Measurements from ENCODE around the gene RBCK1. TPM values are rescaled to one million over a fixed set of nuclear protein-coding genes. Genes with fewer than 3 reads are reported as not detected.

RBCK1 gene
- total and polyA plus RNA-seq, 9 of the 15 experiments (the other 6 are each of a cell fraction or from before 2014, with no cell fraction given) = 5.9 to 59.3 (median 26.5) TPM

DNA sequence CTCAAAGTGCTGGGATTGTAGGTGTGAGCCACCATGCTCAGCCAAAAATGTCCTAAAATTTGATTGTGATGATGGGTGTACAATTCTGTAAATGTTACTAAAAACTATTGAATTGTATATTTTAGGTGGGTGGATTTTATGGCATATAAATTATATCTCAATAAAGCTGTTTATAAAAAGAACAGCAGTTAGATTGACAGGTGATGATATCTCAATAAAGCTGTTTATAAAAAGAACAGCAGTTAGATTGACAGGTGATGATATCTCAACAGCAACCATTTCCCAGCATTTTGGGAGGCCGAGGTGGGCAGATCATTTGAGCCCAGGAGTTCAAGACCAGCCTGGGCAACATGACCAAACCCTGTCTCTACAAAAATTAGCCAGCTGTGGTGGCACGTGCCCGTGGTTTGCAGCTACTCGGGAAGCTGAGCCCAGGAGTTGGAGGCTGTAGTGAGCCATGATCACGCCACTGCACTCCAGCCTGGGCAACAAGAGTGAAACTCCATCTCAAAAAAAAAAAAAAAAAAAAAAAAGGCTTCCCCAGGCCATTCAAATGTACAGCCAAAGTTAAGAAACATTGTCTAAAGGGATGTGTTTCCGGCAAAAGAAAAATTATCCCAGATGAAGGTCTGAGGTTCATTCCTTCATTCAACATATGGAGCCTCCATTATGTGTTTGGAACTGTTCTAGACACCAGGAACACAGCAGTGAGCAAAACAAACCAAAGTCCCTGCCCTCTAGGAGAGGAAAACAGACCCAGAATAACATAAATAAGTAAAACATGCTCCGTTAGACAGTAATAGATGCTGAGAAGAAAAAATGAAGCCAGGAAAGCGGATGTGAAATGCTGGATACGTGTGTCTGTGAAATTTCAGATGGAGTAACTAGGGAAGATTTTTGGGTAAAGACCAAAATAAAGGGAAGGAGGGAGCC is 1.6 kb upstream of the RBCK1 start (continued):
- TF ChIP-seq, protein P1, sequence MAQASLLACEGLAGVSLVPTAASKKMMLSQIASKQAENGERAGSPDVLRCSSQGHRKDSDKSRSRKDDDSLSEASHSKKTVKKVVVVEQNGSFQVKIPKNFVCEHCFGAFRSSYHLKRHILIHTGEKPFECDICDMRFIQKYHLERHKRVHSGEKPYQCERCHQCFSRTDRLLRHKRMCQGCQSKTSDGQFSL (CRISPR knock-in tag; IDR thresholded peaks at IDR 0.05) = no peak
- TF ChIP-seq, protein P1 (tag; IDR thresholded peaks at IDR 0.05) = peak in 1 of 2 experiments; percentile 10; a peak in 1 of 4 replicates
- peak; percentile 71 for TF ChIP-seq MEIS2 (IDR thresholded peaks at IDR 0.05; ENCODE audit: partially characterized antibody)
- TF ChIP-seq, protein P2, sequence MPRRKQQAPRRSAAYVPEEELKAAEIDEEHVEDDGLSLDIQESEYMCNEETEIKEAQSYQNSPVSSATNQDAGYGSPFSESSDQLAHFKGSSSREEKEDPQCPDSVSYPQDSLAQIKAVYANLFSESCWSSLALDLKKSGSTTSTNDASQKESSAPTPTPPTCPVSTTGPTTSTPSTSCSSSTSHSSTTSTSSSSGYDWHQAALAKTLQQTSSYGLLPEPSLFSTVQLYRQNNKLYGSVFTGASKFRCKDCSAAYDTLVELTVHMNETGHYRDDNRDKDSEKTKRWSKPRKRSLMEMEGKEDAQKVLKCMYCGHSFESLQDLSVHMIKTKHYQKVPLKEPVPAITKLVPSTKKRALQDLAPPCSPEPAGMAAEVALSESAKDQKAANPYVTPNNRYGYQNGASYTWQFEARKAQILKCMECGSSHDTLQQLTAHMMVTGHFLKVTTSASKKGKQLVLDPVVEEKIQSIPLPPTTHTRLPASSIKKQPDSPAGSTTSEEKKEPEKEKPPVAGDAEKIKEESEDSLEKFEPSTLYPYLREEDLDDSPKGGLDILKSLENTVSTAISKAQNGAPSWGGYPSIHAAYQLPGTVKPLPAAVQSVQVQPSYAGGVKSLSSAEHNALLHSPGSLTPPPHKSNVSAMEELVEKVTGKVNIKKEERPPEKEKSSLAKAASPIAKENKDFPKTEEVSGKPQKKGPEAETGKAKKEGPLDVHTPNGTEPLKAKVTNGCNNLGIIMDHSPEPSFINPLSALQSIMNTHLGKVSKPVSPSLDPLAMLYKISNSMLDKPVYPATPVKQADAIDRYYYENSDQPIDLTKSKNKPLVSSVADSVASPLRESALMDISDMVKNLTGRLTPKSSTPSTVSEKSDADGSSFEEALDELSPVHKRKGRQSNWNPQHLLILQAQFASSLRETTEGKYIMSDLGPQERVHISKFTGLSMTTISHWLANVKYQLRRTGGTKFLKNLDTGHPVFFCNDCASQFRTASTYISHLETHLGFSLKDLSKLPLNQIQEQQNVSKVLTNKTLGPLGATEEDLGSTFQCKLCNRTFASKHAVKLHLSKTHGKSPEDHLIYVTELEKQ (CRISPR knock-in tag; IDR thresholded peaks at IDR 0.05) = 0 out of 2 replicates have a peak, but pooled peaks have one; percentile 33
- TF ChIP-seq, protein P3, sequence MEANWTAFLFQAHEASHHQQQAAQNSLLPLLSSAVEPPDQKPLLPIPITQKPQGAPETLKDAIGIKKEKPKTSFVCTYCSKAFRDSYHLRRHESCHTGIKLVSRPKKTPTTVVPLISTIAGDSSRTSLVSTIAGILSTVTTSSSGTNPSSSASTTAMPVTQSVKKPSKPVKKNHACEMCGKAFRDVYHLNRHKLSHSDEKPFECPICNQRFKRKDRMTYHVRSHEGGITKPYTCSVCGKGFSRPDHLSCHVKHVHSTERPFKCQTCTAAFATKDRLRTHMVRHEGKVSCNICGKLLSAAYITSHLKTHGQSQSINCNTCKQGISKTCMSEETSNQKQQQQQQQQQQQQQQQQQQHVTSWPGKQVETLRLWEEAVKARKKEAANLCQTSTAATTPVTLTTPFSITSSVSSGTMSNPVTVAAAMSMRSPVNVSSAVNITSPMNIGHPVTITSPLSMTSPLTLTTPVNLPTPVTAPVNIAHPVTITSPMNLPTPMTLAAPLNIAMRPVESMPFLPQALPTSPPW (CRISPR knock-in tag; IDR thresholded peaks at IDR 0.05) = no peak
- TF ChIP-seq, protein P4, sequence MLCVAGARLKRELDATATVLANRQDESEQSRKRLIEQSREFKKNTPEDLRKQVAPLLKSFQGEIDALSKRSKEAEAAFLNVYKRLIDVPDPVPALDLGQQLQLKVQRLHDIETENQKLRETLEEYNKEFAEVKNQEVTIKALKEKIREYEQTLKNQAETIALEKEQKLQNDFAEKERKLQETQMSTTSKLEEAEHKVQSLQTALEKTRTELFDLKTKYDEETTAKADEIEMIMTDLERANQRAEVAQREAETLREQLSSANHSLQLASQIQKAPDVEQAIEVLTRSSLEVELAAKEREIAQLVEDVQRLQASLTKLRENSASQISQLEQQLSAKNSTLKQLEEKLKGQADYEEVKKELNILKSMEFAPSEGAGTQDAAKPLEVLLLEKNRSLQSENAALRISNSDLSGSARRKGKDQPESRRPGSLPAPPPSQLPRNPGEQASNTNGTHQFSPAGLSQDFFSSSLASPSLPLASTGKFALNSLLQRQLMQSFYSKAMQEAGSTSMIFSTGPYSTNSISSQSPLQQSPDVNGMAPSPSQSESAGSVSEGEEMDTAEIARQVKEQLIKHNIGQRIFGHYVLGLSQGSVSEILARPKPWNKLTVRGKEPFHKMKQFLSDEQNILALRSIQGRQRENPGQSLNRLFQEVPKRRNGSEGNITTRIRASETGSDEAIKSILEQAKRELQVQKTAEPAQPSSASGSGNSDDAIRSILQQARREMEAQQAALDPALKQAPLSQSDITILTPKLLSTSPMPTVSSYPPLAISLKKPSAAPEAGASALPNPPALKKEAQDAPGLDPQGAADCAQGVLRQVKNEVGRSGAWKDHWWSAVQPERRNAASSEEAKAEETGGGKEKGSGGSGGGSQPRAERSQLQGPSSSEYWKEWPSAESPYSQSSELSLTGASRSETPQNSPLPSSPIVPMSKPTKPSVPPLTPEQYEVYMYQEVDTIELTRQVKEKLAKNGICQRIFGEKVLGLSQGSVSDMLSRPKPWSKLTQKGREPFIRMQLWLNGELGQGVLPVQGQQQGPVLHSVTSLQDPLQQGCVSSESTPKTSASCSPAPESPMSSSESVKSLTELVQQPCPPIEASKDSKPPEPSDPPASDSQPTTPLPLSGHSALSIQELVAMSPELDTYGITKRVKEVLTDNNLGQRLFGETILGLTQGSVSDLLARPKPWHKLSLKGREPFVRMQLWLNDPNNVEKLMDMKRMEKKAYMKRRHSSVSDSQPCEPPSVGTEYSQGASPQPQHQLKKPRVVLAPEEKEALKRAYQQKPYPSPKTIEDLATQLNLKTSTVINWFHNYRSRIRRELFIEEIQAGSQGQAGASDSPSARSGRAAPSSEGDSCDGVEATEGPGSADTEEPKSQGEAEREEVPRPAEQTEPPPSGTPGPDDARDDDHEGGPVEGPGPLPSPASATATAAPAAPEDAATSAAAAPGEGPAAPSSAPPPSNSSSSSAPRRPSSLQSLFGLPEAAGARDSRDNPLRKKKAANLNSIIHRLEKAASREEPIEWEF (CRISPR knock-in tag; IDR thresholded peaks at IDR 0.05) = no peak
- TF ChIP-seq LCOR (CRISPR knock-in tag; IDR thresholded peaks at IDR 0.05) = 0 out of 2 replicates have a peak, but pooled peaks have one; percentile 42
- TF ChIP-seq, protein P5, sequence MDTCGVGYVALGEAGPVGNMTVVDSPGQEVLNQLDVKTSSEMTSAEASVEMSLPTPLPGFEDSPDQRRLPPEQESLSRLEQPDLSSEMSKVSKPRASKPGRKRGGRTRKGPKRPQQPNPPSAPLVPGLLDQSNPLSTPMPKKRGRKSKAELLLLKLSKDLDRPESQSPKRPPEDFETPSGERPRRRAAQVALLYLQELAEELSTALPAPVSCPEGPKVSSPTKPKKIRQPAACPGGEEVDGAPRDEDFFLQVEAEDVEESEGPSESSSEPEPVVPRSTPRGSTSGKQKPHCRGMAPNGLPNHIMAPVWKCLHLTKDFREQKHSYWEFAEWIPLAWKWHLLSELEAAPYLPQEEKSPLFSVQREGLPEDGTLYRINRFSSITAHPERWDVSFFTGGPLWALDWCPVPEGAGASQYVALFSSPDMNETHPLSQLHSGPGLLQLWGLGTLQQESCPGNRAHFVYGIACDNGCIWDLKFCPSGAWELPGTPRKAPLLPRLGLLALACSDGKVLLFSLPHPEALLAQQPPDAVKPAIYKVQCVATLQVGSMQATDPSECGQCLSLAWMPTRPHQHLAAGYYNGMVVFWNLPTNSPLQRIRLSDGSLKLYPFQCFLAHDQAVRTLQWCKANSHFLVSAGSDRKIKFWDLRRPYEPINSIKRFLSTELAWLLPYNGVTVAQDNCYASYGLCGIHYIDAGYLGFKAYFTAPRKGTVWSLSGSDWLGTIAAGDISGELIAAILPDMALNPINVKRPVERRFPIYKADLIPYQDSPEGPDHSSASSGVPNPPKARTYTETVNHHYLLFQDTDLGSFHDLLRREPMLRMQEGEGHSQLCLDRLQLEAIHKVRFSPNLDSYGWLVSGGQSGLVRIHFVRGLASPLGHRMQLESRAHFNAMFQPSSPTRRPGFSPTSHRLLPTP (IDR thresholded peaks at IDR 0.05; ENCODE audit: borderline replicate concordance, extremely low read depth, insufficient read length) = no peak
- TF ChIP-seq MED1 (CRISPR knock-in tag; IDR thresholded peaks at IDR 0.05; ENCODE audit: borderline replicate concordance) = no peak
